Calu3 (cell line): ENCODE data around the gene XIST. TPM values are rescaled to one million over a fixed set of nuclear protein-coding genes. Genes with fewer than 3 reads are reported as not detected.
"Not testable (repeated sequence)": the region's sequence is repeated elsewhere in the genome, so short reads cannot be mapped to it uniquely, and the experiment has no call there.

ENCODE experiments used
- BruUV-seq: library from RNA; stranded (reverse); fragments of 400-500 nt; replicated peaks from 2 replicates; lab custom pipeline; 2021; lab: Mats Ljungman, UMichigan
- CTCF ChIA-PET: fragments of 300-600 bp; sonication (Branson Sonifier 250); formaldehyde crosslinking; loops from one replicate; lab custom pipeline; 2022; ENCODE audit warnings: antibody characterized with exemption; lab: Charles Lee
- DNase-seq: peaks from one replicate; pipeline ENCODE4 v3.0.0; 2022
- H3K27ac Mint-ChIP-seq: one replicate; pipeline ENCODE4 v1.8.0; 2022; ENCODE audit warnings: mixed read lengths; ENCODE audit not compliant: unreplicated experiment
- H3K27me3 Mint-ChIP-seq: one replicate; pipeline ENCODE4 v1.8.0; 2022; ENCODE audit warnings: mixed read lengths; ENCODE audit not compliant: unreplicated experiment
- H3K36me3 Mint-ChIP-seq: one replicate; pipeline ENCODE4 v1.8.0; 2022; ENCODE audit warnings: mild to moderate bottlenecking, moderate library complexity, mixed read lengths; ENCODE audit not compliant: insufficient read depth, unreplicated experiment
- H3K4me1 Mint-ChIP-seq: one replicate; pipeline ENCODE4 v1.8.0; 2022; ENCODE audit warnings: mild to moderate bottlenecking, low read depth, mixed read lengths; ENCODE audit not compliant: unreplicated experiment
- H3K4me3 Mint-ChIP-seq: one replicate; pipeline ENCODE4 v1.8.0; 2022; ENCODE audit warnings: mild to moderate bottlenecking, low read depth, moderate library complexity, mixed read lengths; ENCODE audit not compliant: unreplicated experiment
- H3K9me3 Mint-ChIP-seq: one replicate; pipeline ENCODE4 v1.8.0; 2022; ENCODE audit warnings: low read depth, mixed read lengths; ENCODE audit not compliant: unreplicated experiment
- CTCF ChIP-seq: fragments of 200-600 bp; IDR thresholded peaks from one replicate; pipeline ENCODE4 v1.8.0; 2022; ENCODE audit warnings: antibody characterized with exemption; ENCODE audit not compliant: unreplicated experiment
- intact Hi-C: fragments of 100-400 bp; cut with micrococcal nuclease; formaldehyde crosslinking; loops from one replicate; pipeline ENCODE4 v1.10.0; 2022; ENCODE audit not compliant: unreplicated experiment
- total RNA-seq: library from RNA; stranded (reverse); gene quantifications from 2 replicates; pipeline ENCODE4 v1.2.3, GENCODE V29; 2022

The XIST gene
- total RNA-seq, 1 experiment from 2014 or later, result 0.14 TPM

- H3K36me3 Mint-ChIP-seq, result no peaks in the 10 kb centered on the region
Measured at GRCh38 chrX:73822775-73823174, 29.7 kb downstream of the XIST start.

GRCh38 chrX:73821921-73822559, 30.5 kb downstream of the XIST start:
- no peak for DNase-seq
- Mint-ChIP-seq H3K4me1 (no peaks in the 10 kb centered on the region), H3K27ac (no peak overlapping the region), H3K27me3 (peaks cover 5% of the 10 kb centered on the region), H3K9me3 (no peaks in the 10 kb centered on the region), H3K36me3 (no peaks in the 10 kb centered on the region), H3K4me3 (no peak overlapping the region)
- intact Hi-C loops, result no loop called here
- BruUV-seq, result no TSS peak
- TF ChIP-seq CTCF, result no peak
- CTCF ChIA-PET, result no interaction called here

More at GRCh38 chrX:73822775-73823174, 29.7 kb downstream of the XIST start:
- H3K27me3 Mint-ChIP-seq, result peaks cover 12% of the 10 kb centered on the region
- BruUV-seq, result no TSS peak
- no peak for DNase-seq
- H3K9me3 Mint-ChIP-seq, result no peaks in the 10 kb centered on the region
- intact Hi-C loops, result no loop called here
- no peak for TF ChIP-seq CTCF
- no peaks in the 10 kb centered on the region for H3K4me1 Mint-ChIP-seq
- H3K4me3 Mint-ChIP-seq, result no peak overlapping the region
- no peak overlapping the region for H3K27ac Mint-ChIP-seq
- CTCF ChIA-PET, result no interaction called here

- H3K27ac Mint-ChIP-seq, CTCF ChIA-PET, H3K4me1 Mint-ChIP-seq, BruUV-seq, H3K4me3 Mint-ChIP-seq, intact Hi-C loops, H3K9me3 Mint-ChIP-seq, DNase-seq, H3K27me3 Mint-ChIP-seq, H3K36me3 Mint-ChIP-seq: not testable (repeated sequence)
Measured at GRCh38 chrX:73819864-73820558, 32.5 kb downstream of the XIST start.

GRCh38 chrX:73818200-73819116, 34.1 kb downstream of the XIST start:
- H3K36me3 Mint-ChIP-seq, result no peaks in the 10 kb centered on the region
- intact Hi-C loops, result no loop called here
- H3K27me3 Mint-ChIP-seq, result no peaks in the 10 kb centered on the region
- no peak for DNase-seq
- no peak overlapping the region for H3K27ac Mint-ChIP-seq
- H3K4me3 Mint-ChIP-seq, result no peak overlapping the region
- BruUV-seq, result no TSS peak
- CTCF ChIA-PET, result no interaction called here
- H3K9me3 Mint-ChIP-seq, result no peaks in the 10 kb centered on the region
- no peaks in the 10 kb centered on the region for H3K4me1 Mint-ChIP-seq
- no peak for TF ChIP-seq CTCF
